ENCODE measurements around the gene CRIM1. TPM values are rescaled to one million over a fixed set of nuclear protein-coding genes. Genes with fewer than 3 reads are reported as not detected.

Gene CRIM1
- total RNA-seq, 1 experiment from 2014 or later, result 27.6 TPM

DNA sequence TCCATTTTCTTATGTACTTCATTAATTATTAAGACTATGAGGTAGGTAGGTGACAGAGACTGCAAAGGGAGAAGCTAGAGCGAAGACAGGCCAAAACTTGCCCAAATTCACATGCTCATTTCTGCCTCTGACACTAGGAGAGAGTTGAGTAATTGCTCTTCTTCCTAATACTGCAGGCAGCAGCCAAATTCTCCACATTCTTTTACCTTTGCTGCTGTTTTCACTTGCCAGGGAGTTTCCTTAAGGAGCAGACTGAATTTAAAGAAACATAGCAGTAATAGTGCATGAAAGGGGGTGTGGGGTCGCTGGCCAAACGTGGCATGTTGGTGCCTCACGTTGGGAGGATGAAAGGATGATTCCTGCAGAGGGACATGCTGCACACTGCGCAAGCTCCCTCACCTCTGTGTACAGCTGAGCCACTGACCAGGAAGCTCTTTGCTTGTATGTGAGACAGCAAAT is 12.3 kb downstream of the CRIM1 start:
- Histone ChIP-seq H3K23me2 (ENCODE audit: insufficient read length, low read depth, low read length, poor library complexity, severe bottlenecking) (no peaks in the 10 kb centered on the region), H3K9ac (ENCODE audit: extremely low read depth, insufficient read length, low read length) (peak overlapping the region; percentile 25), H3K4me1 (ENCODE audit: insufficient read depth, low read length) (peaks cover 35% of the 10 kb centered on the region; the same call in 1 of the 2 replicates), H3K79me2 (ENCODE audit: insufficient read depth, low read length) (peaks cover 59% of the 10 kb centered on the region), H4K8ac (replicated peaks; ENCODE audit: insufficient read length, low read depth, low read length) (no peak overlapping the region), H3K4ac (ENCODE audit: low read depth, low read length) (no peak overlapping the region), H3K14ac (ENCODE audit: insufficient read depth, low read length) (peak overlapping the region; percentile 38; the same call in 1 of the 2 replicates), H2AFZ (ENCODE audit: low read length) (no peak overlapping the region), H3K79me1 (ENCODE audit: insufficient read depth, low read depth, low read length, poor library complexity, severe bottlenecking) (peaks cover 3% of the 10 kb centered on the region), H3K23ac (ENCODE audit: insufficient read length, low read depth, low read length) (no peak overlapping the region), H3K27me3 (ENCODE audit: insufficient read depth, low read length) (no peaks in the 10 kb centered on the region), H3T11ph (ENCODE audit: low read length) (no peak overlapping the region), H2BK15ac (ENCODE audit: low read depth, low read length) (no peak overlapping the region), H3K9me3 (ENCODE audit: control insufficient read depth, low read depth, low read length) (no peaks in the 10 kb centered on the region), H2BK5ac (ENCODE audit: insufficient read length, low read length) (no peak overlapping the region), H2AK5ac (ENCODE audit: insufficient read length, low read length) (no peak overlapping the region), H3K4me2 (ENCODE audit: insufficient read depth, insufficient read length, low read length) (peak overlapping the region; percentile 15), H3K56ac (ENCODE audit: insufficient read length, low read depth, low read length) (no peak overlapping the region), H4K20me1 (ENCODE audit: control insufficient read depth, insufficient read depth, insufficient read length) (no peaks in the 10 kb centered on the region), H3K27ac (ENCODE audit: insufficient read length, low read depth, low read length) (peak overlapping the region; percentile 87), H3K18ac (ENCODE audit: insufficient read length, low read depth, low read length) (no peak overlapping the region), H2BK120ac (ENCODE audit: low read depth, low read length, poor library complexity, severe bottlenecking) (no peak overlapping the region), H4K5ac (ENCODE audit: insufficient read length, low read depth, low read length) (no peak overlapping the region), H2BK12ac (ENCODE audit: insufficient read length, low read depth, low read length) (no peak overlapping the region), H2BK20ac (ENCODE audit: low read depth, low read length, poor library complexity, severe bottlenecking) (no peak overlapping the region), H4K91ac (ENCODE audit: insufficient read length, low read depth, low read length) (no peak overlapping the region)
- DNase-seq, result no peak
- Mint-ChIP-seq H3K9me3 (no peaks in the 10 kb centered on the region), H3K4me3 (no peak overlapping the region; a peak in 1 of 5 replicates), H3K27ac (peak overlapping the region; percentile 31 to 85 (median 78); a peak in 6 of 7 replicates), H3K36me3 (ENCODE audit: insufficient read depth in 1 of 3, low read depth in 3 of 3) (no peaks in the 10 kb centered on the region), H3K4me1 (peaks cover 91 to 92% of the 10 kb centered on the region in 2 experiments), H3K27me3 (ENCODE audit: low read depth) (no peaks in the 10 kb centered on the region)
- TF ChIP-seq, protein P1, sequence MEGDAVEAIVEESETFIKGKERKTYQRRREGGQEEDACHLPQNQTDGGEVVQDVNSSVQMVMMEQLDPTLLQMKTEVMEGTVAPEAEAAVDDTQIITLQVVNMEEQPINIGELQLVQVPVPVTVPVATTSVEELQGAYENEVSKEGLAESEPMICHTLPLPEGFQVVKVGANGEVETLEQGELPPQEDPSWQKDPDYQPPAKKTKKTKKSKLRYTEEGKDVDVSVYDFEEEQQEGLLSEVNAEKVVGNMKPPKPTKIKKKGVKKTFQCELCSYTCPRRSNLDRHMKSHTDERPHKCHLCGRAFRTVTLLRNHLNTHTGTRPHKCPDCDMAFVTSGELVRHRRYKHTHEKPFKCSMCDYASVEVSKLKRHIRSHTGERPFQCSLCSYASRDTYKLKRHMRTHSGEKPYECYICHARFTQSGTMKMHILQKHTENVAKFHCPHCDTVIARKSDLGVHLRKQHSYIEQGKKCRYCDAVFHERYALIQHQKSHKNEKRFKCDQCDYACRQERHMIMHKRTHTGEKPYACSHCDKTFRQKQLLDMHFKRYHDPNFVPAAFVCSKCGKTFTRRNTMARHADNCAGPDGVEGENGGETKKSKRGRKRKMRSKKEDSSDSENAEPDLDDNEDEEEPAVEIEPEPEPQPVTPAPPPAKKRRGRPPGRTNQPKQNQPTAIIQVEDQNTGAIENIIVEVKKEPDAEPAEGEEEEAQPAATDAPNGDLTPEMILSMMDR (conservative IDR thresholded peaks at IDR 0.05), result no peak
- no CpG with 5 or more reads among the region's 5 CpGs for WGBS (ENCODE audit: extremely low coverage, insufficient read length, low lambda C conversion rate)
